ENCODE data around the gene CLEC17A. TPM values are rescaled to one million over a fixed set of nuclear protein-coding genes. Genes with fewer than 3 reads are reported as not detected.

CLEC17A gene
- total RNA-seq, 2 donors from 2014 or later, result 0.14 to 1.0 TPM

DNA sequence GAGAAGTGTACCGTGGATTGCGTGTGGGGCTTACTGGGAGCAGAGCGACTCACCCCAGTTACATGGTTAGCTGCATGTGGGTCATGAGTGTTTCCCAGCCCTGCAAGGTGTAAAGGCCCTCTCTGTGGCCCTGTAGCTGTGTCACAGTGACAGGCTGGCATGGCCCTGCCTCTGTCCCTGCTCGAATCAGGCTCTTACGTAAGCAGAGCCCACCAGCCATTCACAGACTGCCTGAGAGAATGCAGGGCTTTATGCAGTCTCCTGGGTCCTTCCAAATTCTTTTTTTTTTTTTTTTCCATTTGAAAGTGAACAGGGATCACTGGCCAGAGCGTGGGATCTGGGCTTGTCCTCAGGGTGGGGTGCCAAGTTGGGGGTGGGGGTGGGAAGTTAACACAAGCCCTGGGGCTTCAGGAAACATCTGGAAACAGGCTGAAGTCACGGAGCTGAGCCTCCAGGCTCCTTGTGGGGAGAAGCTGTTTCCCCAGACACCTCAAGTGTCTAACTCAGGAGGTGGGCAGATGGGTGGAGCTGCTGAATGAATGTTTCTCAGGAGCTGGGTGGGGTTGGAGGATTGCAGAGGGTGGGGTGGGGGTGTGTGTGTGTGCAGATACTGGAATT, 40.1 kb upstream of the CLEC17A start:
- DNase-seq (ENCODE audit: low spot score), result no peak
- H3K9me3 ChIP-seq, result no peaks in the 10 kb centered on the region
- intact Hi-C loops (cut with DNase I), result no loop called here
- no peaks in the 10 kb centered on the region for H3K27me3 ChIP-seq (replicated peaks; ENCODE audit: insufficient read depth)
- TF ChIP-seq, protein P1, sequence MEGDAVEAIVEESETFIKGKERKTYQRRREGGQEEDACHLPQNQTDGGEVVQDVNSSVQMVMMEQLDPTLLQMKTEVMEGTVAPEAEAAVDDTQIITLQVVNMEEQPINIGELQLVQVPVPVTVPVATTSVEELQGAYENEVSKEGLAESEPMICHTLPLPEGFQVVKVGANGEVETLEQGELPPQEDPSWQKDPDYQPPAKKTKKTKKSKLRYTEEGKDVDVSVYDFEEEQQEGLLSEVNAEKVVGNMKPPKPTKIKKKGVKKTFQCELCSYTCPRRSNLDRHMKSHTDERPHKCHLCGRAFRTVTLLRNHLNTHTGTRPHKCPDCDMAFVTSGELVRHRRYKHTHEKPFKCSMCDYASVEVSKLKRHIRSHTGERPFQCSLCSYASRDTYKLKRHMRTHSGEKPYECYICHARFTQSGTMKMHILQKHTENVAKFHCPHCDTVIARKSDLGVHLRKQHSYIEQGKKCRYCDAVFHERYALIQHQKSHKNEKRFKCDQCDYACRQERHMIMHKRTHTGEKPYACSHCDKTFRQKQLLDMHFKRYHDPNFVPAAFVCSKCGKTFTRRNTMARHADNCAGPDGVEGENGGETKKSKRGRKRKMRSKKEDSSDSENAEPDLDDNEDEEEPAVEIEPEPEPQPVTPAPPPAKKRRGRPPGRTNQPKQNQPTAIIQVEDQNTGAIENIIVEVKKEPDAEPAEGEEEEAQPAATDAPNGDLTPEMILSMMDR (IDR thresholded peaks at IDR 0.05), result no peak
- TF ChIP-seq POLR2AphosphoS5 (IDR thresholded peaks at IDR 0.05) (no peak), POLR2A (IDR thresholded peaks at IDR 0.05) (no peak)
- no peaks in the 10 kb centered on the region for H3K4me1 ChIP-seq (replicated peaks)
- H3K36me3 ChIP-seq, result no peaks in the 10 kb centered on the region
- no peak overlapping the region for H3K27ac ChIP-seq
- H3K4me3 ChIP-seq, result no peak overlapping the region
- WGBS, result 55% methylated on average over 7 of the region's 7 CpGs

DNA sequence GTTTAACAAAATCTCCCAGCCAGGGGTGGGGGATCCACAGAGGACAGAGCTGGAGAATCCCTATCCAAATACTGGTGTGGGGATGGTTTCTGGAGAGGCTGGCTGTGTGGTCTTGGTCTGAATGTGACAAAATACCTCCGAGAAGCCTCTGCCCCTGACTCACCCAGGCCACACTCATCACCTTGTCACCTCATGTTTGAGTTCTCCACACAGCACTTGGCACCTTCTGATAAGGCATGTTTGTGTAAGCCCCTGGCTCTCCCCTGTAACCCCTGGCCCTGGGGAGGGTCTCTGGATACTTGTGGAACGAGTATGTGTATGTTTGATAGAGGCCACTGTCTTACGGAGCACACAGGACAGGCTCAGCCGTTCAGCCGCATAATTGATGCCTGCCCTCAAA, 38.8 kb upstream of the CLEC17A start:
- no peaks in the 10 kb centered on the region for H3K36me3 ChIP-seq
- no peak overlapping the region for H3K27ac ChIP-seq
- no peak for DNase-seq (ENCODE audit: low spot score)
- H3K4me3 ChIP-seq, result no peak overlapping the region
- 85% methylated on average over 5 of the region's 5 CpGs for WGBS
- H3K9me3 ChIP-seq, result no peaks in the 10 kb centered on the region
- H3K4me1 ChIP-seq (replicated peaks), result no peaks in the 10 kb centered on the region
- H3K27me3 ChIP-seq (replicated peaks; ENCODE audit: insufficient read depth), result no peaks in the 10 kb centered on the region
- intact Hi-C loops (cut with DNase I), result no loop called here
- TF ChIP-seq POLR2AphosphoS5 (IDR thresholded peaks at IDR 0.05), result no peak
- no peak for TF ChIP-seq POLR2A (IDR thresholded peaks at IDR 0.05)
- TF ChIP-seq, protein P1 (IDR thresholded peaks at IDR 0.05), result no peak

DNA sequence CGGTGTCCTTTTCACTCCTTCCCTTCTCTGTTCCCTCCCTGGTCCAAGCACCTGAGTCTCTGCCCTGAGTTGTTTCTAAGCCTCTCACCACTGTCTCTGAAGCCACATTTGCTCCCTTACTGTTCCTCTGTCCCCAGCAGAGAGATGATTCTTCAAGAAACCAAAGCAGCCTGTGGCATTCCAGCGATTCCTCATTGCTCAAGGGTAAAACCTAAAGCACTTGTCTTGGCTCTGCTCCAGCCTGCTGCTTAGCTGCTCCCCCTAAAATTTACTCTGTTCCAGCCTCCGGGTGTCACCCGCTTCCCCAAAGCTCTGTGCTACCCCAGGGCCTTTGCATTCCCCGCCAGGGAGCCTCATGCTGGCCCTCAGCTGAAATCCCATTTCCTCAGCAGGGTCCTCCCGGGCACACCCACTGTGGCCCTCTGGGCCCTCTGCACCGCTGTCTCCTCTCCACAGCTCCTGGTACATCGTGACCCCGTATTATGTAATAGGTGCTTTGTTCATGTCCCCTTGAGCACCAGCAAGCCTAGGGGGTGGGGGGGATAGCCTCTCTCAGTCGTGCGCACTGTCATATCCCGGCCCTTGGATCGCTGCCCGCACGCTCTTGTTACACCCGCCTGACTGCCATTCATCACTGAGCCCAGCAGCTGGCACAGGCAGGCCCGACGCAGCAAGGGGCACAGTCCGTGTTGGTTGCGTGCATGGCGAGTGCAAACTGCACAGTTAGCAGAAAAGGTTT, 37.7 kb upstream of the CLEC17A start:
- Histone ChIP-seq H3K4me3 (no peak overlapping the region), H3K36me3 (no peaks in the 10 kb centered on the region), H3K27me3 (replicated peaks; ENCODE audit: insufficient read depth) (no peaks in the 10 kb centered on the region), H3K27ac (peak overlapping the region; percentile 53 to 59), H3K4me1 (replicated peaks) (peaks cover 7% of the 10 kb centered on the region), H3K9me3 (no peaks in the 10 kb centered on the region)
- intact Hi-C loops (cut with DNase I), result no loop called here
- TF ChIP-seq, protein P1 (IDR thresholded peaks at IDR 0.05), result no peak
- TF ChIP-seq POLR2AphosphoS5 (IDR thresholded peaks at IDR 0.05) (no peak), POLR2A (IDR thresholded peaks at IDR 0.05) (no peak)
- 57% methylated on average over 20 of the region's 21 CpGs for WGBS
- DNase-seq (ENCODE audit: low spot score), result peak; percentile 77

DNA sequence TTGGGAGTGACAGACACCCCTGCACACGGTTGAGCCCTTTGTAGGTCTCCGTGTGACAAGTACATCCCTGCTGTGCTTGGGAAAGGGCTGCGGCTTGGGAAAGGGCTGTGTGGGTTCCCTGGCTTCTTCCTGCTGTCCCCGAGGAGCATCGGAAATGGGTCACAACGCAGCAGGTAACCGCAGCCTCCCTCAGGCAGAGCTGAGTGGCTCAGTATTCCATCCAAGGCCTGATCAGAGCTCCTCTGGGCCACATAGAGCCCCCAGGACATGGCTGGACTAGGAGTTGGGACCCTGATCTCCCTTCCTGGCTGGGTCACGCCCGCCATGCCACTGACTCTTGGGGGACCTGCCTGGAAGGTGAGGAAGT, 37.2 kb upstream of the CLEC17A start:
- TF ChIP-seq, protein P1 (IDR thresholded peaks at IDR 0.05), result no peak
- no peak for TF ChIP-seq POLR2A (IDR thresholded peaks at IDR 0.05)
- no peak for TF ChIP-seq POLR2AphosphoS5 (IDR thresholded peaks at IDR 0.05)
- H3K4me1 ChIP-seq (replicated peaks), result peaks cover 12% of the 10 kb centered on the region
- H3K27ac ChIP-seq, result peak overlapping the region; percentile 53 to 59
- intact Hi-C loops (cut with DNase I), result no loop called here
- H3K36me3 ChIP-seq, result no peaks in the 10 kb centered on the region
- no peak for DNase-seq (ENCODE audit: low spot score)
- H3K27me3 ChIP-seq (replicated peaks; ENCODE audit: insufficient read depth), result no peaks in the 10 kb centered on the region
- no peak overlapping the region for H3K4me3 ChIP-seq
- no peaks in the 10 kb centered on the region for H3K9me3 ChIP-seq
- WGBS, result 65% methylated on average over 9 of the region's 9 CpGs
